Dermis blood vessel endothelial cell (primary cell): Measurements from ENCODE around the gene P2RY14. TPM values are rescaled to one million over a fixed set of nuclear protein-coding genes. Genes with fewer than 3 reads are reported as not detected.
A peak's percentile ranks its signal among the peaks of the same experiment; 100 is the strongest.
"Not testable (repeated sequence)": the region's sequence is repeated elsewhere in the genome, so short reads cannot be mapped to it uniquely, and the experiment has no call there.

Experiments
- DNase-seq: peaks from one replicate; pipeline ENCODE4 v3.0.0; 2010
- total RNA-seq: library from RNA; depleted of rRNA; stranded (reverse); fragments of >200 nt; gene quantifications from 2 replicates; pipeline ENCODE4 v1.2.3, GENCODE V29; 2014

P2RY14 gene
- total RNA-seq, 1 donor from 2014 or later: not detected

DNA sequence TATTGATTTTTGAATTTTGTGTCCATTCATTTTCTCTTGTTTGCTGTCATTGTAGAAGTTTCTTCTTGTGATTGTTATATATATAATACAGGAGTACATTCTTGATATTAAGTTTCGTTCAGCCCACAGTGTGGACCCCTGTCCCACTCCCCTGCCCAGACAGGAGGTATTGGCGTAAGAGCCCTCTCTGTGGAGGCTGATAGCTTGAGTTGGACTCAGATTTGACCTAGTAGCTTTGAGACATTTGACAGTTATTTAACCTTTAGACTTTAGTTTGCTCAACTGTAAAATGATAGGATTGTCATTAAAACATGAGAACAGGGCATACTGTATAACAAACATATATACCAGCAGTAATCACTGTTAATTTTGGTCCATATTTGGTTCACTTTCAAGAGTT is 102.4 kb downstream of the P2RY14 start:
- no peak for DNase-seq

DNA sequence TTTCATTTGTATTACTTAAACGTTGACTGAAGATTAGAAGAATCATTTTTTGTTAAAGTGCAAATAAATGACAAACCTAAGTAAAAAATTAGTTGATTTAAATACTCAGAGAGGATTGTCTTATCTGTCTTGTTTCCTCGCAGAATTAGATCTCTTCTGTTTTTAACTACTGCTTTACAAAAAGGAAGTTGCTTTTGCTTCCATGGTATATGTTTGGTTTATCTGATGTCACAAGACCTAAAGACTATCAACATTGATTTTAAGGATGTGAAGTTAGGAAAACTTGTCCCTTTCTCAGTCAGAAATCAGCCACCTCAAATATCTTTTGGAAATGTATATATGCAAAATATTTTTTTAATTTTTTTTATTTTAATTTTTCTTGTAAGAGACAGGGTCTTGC is 104.0 kb downstream of the P2RY14 start:
- DNase-seq: no peak

DNA sequence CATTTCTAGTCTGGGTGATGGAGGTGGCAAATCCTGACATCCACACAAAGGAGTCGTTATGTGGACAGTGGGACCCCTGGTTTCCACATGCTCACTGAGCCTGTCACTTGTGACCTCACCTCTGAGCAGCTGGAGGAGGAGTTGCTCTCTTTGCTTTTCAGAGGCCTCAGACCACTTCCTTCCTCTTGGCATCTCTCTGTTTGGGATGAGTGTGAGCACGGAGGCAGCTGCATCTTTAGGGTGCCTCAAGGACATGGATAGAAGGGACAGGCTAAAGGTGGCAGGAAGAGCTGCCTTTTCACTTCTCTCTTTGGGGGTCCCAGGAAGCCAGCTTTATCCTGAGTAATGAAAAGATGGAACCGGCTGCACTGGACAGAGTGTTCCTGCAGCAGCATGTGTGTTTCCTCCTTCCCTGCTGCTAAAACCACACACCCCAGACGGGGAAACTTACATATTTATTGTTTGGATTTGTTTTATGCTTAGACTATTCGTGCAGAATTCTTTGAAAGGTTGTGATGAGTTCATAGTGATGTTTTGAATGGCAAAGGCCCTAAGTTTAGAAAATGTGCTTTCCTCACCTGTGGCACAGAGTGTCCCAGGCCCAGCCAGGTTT is 107.1 kb downstream of the P2RY14 start:
- DNase-seq: no peak

DNA sequence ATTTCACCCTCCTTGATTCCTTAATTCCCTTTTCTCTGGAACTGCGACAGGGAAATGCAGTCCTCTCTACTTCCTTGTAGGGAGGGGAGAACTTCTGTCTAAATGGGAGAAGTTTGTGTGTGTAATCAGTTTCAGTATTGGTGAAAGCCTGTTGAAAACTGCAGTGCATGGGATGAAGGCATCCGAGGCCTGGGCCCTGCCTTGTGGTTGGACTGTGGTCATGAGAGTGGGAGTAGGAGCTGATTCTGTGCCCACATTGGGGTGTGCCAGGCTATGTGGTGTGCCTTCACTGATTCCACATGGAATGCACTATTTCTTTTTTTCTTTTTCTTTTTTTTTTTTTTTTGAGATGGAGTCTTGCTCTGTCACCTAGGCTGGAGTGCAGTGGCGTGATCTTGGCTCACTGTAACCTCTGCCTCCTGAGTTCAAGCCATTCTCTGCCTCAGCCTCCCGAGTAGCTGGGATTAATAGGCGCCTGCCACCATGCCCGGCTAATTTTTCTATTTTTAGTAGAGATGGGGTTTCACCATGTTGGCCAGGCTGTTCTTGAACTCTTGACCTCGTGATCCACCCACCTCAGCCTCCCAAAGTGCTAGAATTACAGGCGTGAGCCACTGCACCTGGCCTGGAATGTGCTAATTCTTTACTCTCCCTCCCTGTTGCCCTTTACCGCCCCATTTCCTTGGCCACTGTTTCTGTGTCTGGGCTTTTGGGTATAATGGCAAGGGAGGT is 108.2 kb downstream of the P2RY14 start:
- not testable (repeated sequence) for DNase-seq

DNA sequence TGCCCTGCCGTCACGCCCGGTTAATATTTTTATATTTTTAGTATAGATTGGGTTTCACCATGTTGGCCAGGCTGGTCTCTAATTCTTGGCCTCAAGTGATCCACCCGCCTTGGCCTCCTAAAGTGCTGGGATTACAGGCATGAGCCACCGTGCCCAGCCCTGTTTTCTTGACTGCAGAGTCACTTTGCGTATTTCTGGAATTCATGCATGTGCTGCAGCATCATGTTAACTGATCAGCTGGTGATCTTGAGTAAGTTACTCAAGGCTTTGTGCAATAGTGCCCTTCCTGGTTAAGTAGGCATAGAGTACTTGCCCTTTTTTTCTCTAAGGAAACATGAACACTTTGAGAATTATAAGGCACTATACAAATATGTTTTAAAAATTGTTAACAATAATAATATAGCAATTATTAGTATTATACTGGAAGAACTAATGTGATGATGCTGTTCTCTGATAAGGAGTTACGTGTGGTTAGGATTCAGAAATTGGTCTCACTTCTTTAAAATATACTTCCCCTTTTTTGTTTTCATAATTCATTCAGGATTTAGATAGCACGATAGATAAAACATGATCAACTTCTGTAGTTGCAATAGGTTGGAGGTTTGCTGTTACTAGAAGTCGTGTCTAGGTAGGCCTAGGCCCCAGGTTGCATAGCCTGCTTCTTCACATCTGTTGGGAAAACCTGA is 108.9 kb downstream of the P2RY14 start:
- DNase-seq: no peak

DNA sequence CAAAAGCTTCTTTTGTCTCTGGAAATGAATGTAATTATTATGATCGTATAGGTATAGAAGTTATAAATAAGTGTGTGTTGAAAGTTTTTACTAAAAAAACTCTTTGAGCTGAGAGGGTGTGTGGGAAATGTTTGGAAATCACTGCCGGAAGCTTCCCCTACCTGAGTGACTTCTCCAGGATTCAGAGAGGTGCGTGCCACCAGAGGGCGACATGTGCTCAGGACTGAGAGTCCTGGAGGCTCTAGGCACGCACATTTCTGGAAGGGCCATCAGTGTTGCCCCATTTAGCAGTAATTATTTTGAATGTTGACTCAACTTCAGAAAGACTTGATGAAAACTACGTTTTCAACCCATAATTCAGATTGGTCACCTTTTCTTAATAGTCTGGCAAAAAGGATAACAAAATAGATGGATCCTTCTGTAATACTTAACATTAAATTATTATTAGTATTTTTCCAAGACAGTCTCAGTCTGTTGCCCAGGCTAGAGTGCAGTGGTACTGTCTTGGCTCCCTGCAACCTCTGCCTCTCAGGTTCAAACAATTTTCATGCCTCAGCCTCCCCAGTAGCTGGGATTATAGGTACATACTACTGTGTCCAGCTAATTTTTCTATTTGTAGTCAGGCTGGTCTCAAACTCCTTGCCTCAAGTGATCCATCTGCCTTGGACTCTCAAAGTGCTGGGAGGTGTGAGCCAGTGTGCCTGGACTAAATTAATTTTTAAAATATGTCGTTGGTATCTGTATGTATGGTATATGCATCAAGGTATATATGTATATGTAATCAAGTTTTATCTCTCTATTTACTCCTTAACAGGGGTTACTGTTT is 109.9 kb downstream of the P2RY14 start:
- peak; percentile 71 for DNase-seq

DNA sequence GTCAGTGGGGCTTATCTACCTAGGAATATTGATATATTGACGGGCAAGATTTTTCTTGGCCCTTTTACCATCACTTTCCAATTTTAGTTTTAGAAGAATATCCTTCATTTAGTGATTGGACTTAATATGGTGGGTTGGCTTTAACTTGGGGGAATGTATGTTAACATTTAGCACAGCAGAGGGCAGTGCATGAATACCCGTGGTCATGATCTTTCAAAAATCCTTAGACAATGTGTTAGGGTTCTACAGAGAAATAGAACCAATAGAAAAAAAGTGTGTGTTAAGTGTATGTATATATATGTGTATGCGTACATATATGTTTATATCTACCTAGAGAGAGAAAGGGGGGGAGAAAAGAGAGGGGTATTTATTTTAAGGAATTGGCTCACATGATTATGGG is 112.2 kb downstream of the P2RY14 start:
- no peak for DNase-seq

DNA sequence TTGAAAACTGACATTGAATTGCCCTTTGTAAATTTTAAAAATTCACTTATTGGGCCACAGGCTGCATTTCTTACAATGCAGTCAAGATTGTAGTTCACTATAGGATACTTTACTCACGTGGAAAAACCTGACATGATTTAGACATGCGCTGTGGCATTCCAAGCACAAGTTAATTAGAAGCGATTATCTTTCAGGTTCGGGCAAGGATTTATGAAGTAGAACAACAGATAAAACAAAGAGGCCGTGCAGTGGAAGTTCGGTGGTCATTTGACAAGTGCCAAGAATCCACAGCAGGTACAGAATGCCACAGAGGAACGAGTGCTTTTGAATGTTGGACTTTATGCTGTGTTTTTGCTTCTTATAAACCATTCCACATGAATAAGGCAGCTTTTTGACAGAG is 113.1 kb downstream of the P2RY14 start:
- no peak for DNase-seq

Other genes with a start within 250 kb of the P2RY14 start
- under 0.01 and 0.05 TPM in 2 replicates for gene MED12L, start 192.9 kb downstream of the P2RY14 start, total RNA-seq
- gene GPR171, start 75.3 kb downstream of the P2RY14 start, total RNA-seq: not detected in 2 replicates
- not detected in 2 replicates for gene GPR87, start 38.3 kb upstream of the P2RY14 start, total RNA-seq
- gene P2RY13, start 51.0 kb upstream of the P2RY14 start, total RNA-seq: not detected in 2 replicates
- not detected in 2 replicates for gene P2RY12, start 106.2 kb upstream of the P2RY14 start, total RNA-seq
- gene IGSF10, start 182.5 kb upstream of the P2RY14 start, total RNA-seq: under 0.01 and 0.05 TPM in 2 replicates